B cell (primary cell): ENCODE measurements around the gene SEC14L5.
"Not testable (repeated sequence)": the region's sequence is repeated elsewhere in the genome, so short reads cannot be mapped to it uniquely, and the experiment has no call there.

Experiments
- EZH2 ChIP-seq: IDR thresholded peaks from 2 replicates; pipeline ENCODE4 v1.6.1; 2012; ENCODE audit warnings: borderline replicate concordance, low read depth, mild to moderate bottlenecking, moderate library complexity, low read length; ENCODE audit not compliant: insufficient read depth, poor library complexity, severe bottlenecking
- TF ChIP-seq, protein P1 (sequence below): fragments of 200-600 bp; IDR thresholded peaks from one replicate; pipeline ENCODE4 v1.8.0; 2022; ENCODE audit warnings: antibody characterized with exemption, mild to moderate bottlenecking

DNA sequence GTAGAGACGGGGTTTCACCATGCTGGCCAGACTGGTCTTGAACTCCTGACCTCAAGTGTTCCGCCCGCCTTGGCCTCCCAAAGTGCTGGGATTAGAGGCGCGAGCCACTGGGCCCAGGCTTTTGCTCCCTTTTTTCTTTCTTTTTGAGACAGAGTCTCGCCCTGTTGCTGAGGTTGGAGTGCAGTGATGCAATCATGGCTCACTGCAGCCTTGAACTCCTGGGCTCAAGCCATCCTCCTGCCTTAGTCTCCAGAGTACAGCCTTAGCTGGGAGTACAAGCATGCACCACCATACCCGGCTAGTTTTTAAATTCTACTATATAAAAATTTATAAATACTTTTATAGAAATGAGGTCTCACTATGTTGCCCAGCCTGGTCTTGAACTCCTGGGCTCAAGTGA is 5.4 kb downstream of the SEC14L5 start:
- TF ChIP-seq, protein P1, sequence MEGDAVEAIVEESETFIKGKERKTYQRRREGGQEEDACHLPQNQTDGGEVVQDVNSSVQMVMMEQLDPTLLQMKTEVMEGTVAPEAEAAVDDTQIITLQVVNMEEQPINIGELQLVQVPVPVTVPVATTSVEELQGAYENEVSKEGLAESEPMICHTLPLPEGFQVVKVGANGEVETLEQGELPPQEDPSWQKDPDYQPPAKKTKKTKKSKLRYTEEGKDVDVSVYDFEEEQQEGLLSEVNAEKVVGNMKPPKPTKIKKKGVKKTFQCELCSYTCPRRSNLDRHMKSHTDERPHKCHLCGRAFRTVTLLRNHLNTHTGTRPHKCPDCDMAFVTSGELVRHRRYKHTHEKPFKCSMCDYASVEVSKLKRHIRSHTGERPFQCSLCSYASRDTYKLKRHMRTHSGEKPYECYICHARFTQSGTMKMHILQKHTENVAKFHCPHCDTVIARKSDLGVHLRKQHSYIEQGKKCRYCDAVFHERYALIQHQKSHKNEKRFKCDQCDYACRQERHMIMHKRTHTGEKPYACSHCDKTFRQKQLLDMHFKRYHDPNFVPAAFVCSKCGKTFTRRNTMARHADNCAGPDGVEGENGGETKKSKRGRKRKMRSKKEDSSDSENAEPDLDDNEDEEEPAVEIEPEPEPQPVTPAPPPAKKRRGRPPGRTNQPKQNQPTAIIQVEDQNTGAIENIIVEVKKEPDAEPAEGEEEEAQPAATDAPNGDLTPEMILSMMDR, result not testable (repeated sequence)
- not testable (repeated sequence) for TF ChIP-seq EZH2
